ENCODE data around the gene PDE8A.

DNA sequence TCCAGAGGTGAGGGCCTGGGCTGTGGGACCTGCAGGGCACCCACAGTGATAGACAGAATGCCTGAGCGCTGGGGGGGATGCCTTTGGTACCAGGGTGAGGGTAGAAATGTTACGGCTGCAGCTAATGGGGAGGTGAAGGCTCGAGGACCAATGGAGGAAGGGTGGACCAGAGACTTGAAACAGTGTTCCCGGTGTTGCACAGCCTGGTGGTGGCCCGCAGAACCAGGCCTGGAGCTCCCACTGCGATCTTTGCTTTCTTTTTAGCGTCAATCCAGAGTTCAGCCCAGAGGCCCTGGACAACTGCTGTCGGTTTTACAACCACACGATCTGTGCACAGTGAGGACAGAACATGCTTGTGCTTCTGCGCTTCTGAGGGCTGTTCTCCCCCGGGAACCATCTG lies 36.8 kb upstream of the PDE8A start:
- TF ChIP-seq SIN3A (IDR thresholded peaks at IDR 0.05; ENCODE audit: borderline replicate concordance, insufficient read depth, low read depth, low read length) (no peak), POLR2AphosphoS5 (IDR thresholded peaks at IDR 0.05; ENCODE audit: low read depth, low read length) (no peak)
- TF ChIP-seq, protein P1, sequence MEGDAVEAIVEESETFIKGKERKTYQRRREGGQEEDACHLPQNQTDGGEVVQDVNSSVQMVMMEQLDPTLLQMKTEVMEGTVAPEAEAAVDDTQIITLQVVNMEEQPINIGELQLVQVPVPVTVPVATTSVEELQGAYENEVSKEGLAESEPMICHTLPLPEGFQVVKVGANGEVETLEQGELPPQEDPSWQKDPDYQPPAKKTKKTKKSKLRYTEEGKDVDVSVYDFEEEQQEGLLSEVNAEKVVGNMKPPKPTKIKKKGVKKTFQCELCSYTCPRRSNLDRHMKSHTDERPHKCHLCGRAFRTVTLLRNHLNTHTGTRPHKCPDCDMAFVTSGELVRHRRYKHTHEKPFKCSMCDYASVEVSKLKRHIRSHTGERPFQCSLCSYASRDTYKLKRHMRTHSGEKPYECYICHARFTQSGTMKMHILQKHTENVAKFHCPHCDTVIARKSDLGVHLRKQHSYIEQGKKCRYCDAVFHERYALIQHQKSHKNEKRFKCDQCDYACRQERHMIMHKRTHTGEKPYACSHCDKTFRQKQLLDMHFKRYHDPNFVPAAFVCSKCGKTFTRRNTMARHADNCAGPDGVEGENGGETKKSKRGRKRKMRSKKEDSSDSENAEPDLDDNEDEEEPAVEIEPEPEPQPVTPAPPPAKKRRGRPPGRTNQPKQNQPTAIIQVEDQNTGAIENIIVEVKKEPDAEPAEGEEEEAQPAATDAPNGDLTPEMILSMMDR (IDR thresholded peaks at IDR 0.05): no peak
